GM12878 (cell line): ENCODE data around the gene CATSPER3. TPM values are rescaled to one million over a fixed set of nuclear protein-coding genes. Genes with fewer than 3 reads are reported as not detected.

Experiments used
- ATAC-seq: fragments of 200-7000 bp; cut with Tn5 transposase; 3 replicates; pipeline ENCODE4 v1.9.1; 2020; ENCODE audit warnings: mild to moderate bottlenecking, moderate library complexity
- BruUV-seq: library from RNA; stranded (reverse); fragments of 400-500 nt; replicated peaks from 2 replicates; lab custom pipeline; 2021; lab: Mats Ljungman, UMichigan
- CTCF ChIA-PET: fragments of 300-600 bp; sonication (Branson Sonifier 250); formaldehyde crosslinking; extraction: SDS; loops from one replicate; lab custom pipeline; 2021; ENCODE audit warnings: inconsistent platforms; lab: Yijun Ruan, JAX
- POLR2A ChIA-PET: fragments of 350-600 bp; formaldehyde crosslinking; extraction: SDS; loops from one replicate; lab custom pipeline; 2021; ENCODE audit warnings: inconsistent platforms; lab: Charles Lee
- RAD21 ChIA-PET: fragments of 300-600 bp; sonication (Branson Sonifier 250); formaldehyde crosslinking; loops from one replicate; lab custom pipeline; 2023; ENCODE audit warnings: antibody characterized with exemption; ENCODE audit not compliant: unreplicated experiment; lab: Charles Lee
- SMC1A ChIA-PET: fragments of 300-600 bp; sonication (Branson Sonifier 250); formaldehyde crosslinking; loops from one replicate; lab custom pipeline; 2023; ENCODE audit not compliant: unreplicated experiment, uncharacterized antibody; lab: Charles Lee
- DNase-seq: peaks from one replicate; pipeline ENCODE4 v3.0.0-alpha.2; 2011; ENCODE audit warnings: low read depth, low spot score
- FAIRE-seq: peaks from 3 replicates; lab custom pipeline; 2011; peaks lifted over from hg19 to GRCh38; lab: Jason Lieb, UNC
- H2AFZ ChIP-seq: 2 replicates; pipeline ENCODE4 v1.6.0; 2011; ENCODE audit warnings: low read depth, low read length, control low read depth; ENCODE audit not compliant: control insufficient read depth
- H3K27ac ChIP-seq: 2 replicates; pipeline ENCODE4 v1.5.1; 2011; ENCODE audit warnings: control low read depth; ENCODE audit not compliant: control insufficient read depth, insufficient read depth
- H3K27me3 ChIP-seq, 2 experiments: replicated peaks in 1 of 2; 2 replicates each; pipeline versions ENCODE4 v1.6.0 to v1.6.1; 2011; ENCODE audit warnings: low read length in 1 of 2; ENCODE audit not compliant: control insufficient read depth in 2 of 2, insufficient read depth in 2 of 2
- H3K36me3 ChIP-seq, 2 experiments: 2 replicates each; pipeline ENCODE4 v1.5.1; 2011; ENCODE audit warnings: low read length in 1 of 2; ENCODE audit not compliant: control insufficient read depth in 2 of 2, insufficient read depth in 2 of 2
- H3K4me1 ChIP-seq: 2 replicates; pipeline ENCODE4 v1.6.1; 2011; ENCODE audit warnings: mild to moderate bottlenecking, low read length, moderate library complexity, mixed read lengths; ENCODE audit not compliant: control insufficient read depth, insufficient read depth
- H3K4me2 ChIP-seq: 2 replicates; pipeline ENCODE4 v1.6.0; 2011; ENCODE audit warnings: control low read depth; ENCODE audit not compliant: control insufficient read depth, insufficient read depth
- H3K4me3 ChIP-seq: fragments of 200-600 bp; sonication (generic); 2 replicates; pipeline ENCODE4 v1.5.1; 2016
- H3K79me2 ChIP-seq: 2 replicates; pipeline ENCODE4 v1.6.0; 2011; ENCODE audit warnings: low read length; ENCODE audit not compliant: control insufficient read depth, insufficient read depth
- H3K9ac ChIP-seq: 2 replicates; pipeline ENCODE4 v1.8.0; 2011; ENCODE audit warnings: low read length, control low read depth, mixed read lengths; ENCODE audit not compliant: control insufficient read depth, insufficient read depth
- H3K9me3 ChIP-seq: replicated peaks from 3 replicates; pipeline ENCODE4 v1.5.1; 2011; ENCODE audit warnings: mild to moderate bottlenecking, low read length; ENCODE audit not compliant: control insufficient read depth, insufficient read depth
- H4K20me1 ChIP-seq: 2 replicates; pipeline ENCODE4 v1.6.0; 2011; ENCODE audit not compliant: control insufficient read depth, insufficient read depth
- BCLAF1 ChIP-seq: fragments of 450-650 bp; IDR thresholded peaks from 2 replicates; pipeline ENCODE4 v1.6.1; 2017; ENCODE audit warnings: antibody characterized with exemption, mild to moderate bottlenecking, moderate library complexity
- BMI1 ChIP-seq: fragments of 450-650 bp; IDR thresholded peaks from 2 replicates; pipeline ENCODE4 v1.6.1; 2016; ENCODE audit warnings: mild to moderate bottlenecking, moderate library complexity, borderline replicate concordance
- CEBPZ ChIP-seq: fragments of 150-350 bp; IDR thresholded peaks from 2 replicates; pipeline ENCODE4 v1.6.1; 2016; ENCODE audit warnings: low read depth, low read length
- ELK1 ChIP-seq: IDR thresholded peaks from 2 replicates; pipeline ENCODE4 v1.6.1; 2012; ENCODE audit warnings: low read depth, low read length, improper control_type of control experiment
- ETV6 ChIP-seq, 2 experiments: fragments of 450-650 bp in 1 of 2; IDR thresholded peaks in 1 of 2; conservative IDR thresholded peaks in 1 of 2; 2 replicates each; pipeline ENCODE4 v1.6.1; 2014; ENCODE audit warnings: antibody characterized with exemption in 1 of 2, borderline replicate concordance in 1 of 2, low read depth in 1 of 2, mild to moderate bottlenecking in 1 of 2, moderate library complexity in 1 of 2
- IKZF1 ChIP-seq: fragments of 450-650 bp; conservative IDR thresholded peaks from 2 replicates; pipeline ENCODE4 v1.6.1; 2017; ENCODE audit warnings: antibody characterized with exemption, mild to moderate bottlenecking
- MAX ChIP-seq: IDR thresholded peaks from 2 replicates; pipeline ENCODE4 v1.6.1; 2012; ENCODE audit warnings: low read depth, low read length, improper control_type of control experiment
- MLLT1 ChIP-seq: fragments of 450-650 bp; IDR thresholded peaks from 2 replicates; pipeline ENCODE4 v1.6.1; 2016; ENCODE audit warnings: mild to moderate bottlenecking
- STAT3 ChIP-seq: IDR thresholded peaks from 2 replicates; pipeline ENCODE4 v1.6.1; 2011; ENCODE audit warnings: low read depth, low read length, improper control_type of control experiment
- ZNF207 ChIP-seq: fragments of 450-650 bp; IDR thresholded peaks from 2 replicates; pipeline ENCODE4 v1.6.1; 2014; ENCODE audit warnings: antibody characterized with exemption, mild to moderate bottlenecking, borderline replicate concordance
- ZNF24 ChIP-seq: fragments of 450-650 bp; IDR thresholded peaks from 2 replicates; pipeline ENCODE4 v1.6.1; 2017; ENCODE audit warnings: antibody characterized with exemption, mild to moderate bottlenecking
- WGBS: methylation state at CpG from one replicate; pipeline ENCODE4 v1.1.6; 2016; ENCODE audit warnings: low lambda C conversion rate; ENCODE audit not compliant: insufficient replicate concordance, insufficient coverage; ENCODE audit errors: missing lambda C conversion rate; 5-methylcytosine and 5-hydroxymethylcytosine counted together
- in situ Hi-C: fragments of 300-500 bp; cut with MboI; formaldehyde crosslinking; loops from 9 replicates; pipeline ENCODE4 v1.14.3; 2018; ENCODE audit warnings: mixed read lengths
- intact Hi-C: fragments of 100-400 bp; cut with micrococcal nuclease; formaldehyde crosslinking; loops from one replicate; pipeline ENCODE4 v1.14.2; 2022; ENCODE audit not compliant: unreplicated experiment
- polyA plus RNA-seq, 11 experiments: library from polyadenylated mRNA; depleted of rRNA in 4 of 11; unstranded in 6 of 11; stranded (reverse) in 5 of 11; fragments of >200 nt; fragmentation: Nextera tagmentation in 4 of 11; fragmentation: Illumina TruSeq in 1 of 11; extraction: Ambion mirVana in 4 of 11; extraction: Trizol in 1 of 11; gene quantifications; 1 replicate in 1 of 11; 2 replicates in 10 of 11; pipeline versions ENCODE4 v1.2.1 to v1.2.3, GENCODE V29; 2011 to 2016; ENCODE audit warnings: inconsistent platforms in 2 of 11, missing spikeins in 2 of 11, low read depth in 1 of 11
- total RNA-seq, 4 experiments: library from RNA; depleted of rRNA in 3 of 4; stranded (reverse); fragments of >200 nt in 3 of 4; fragmentation: Illumina TruSeq in 1 of 4; extraction: Trizol in 1 of 4; gene quantifications; 2 replicates each; pipeline versions ENCODE4 v1.2.1 to v1.2.3, GENCODE V29; 2013 to 2021

The CATSPER3 gene
- total and polyA plus RNA-seq, 10 of the 15 experiments (the other 5 are each of a cell fraction or from before 2014, with no cell fraction given) = 0.06 to 0.38 (median 0.13) TPM; not detected in 4

- no peak overlapping the region for H2AFZ ChIP-seq
- no peak overlapping the region for H3K9ac ChIP-seq
- peaks cover 12 to 17% of the 10 kb centered on the region in 2 experiments for H3K27me3 ChIP-seq
- H3K79me2 ChIP-seq = no peaks in the 10 kb centered on the region
- ChIA-PET SMC1A (no interaction called here), POLR2A (no interaction called here), RAD21 (no interaction called here), CTCF (interaction anchor here (0.6 kb wide), 1 partner anchor 21 kb away, joined by 3 read pairs; no protein-coding TSS in a partner anchor)
- no TSS peak for BruUV-seq
- no peaks in the 10 kb centered on the region for H3K36me3 ChIP-seq
- in situ Hi-C loops = no loop called here
- WGBS = 33% methylated on average over 13 of the region's 15 CpGs
- no peak overlapping the region for H3K27ac ChIP-seq
- no peak for FAIRE-seq
- no peak for DNase-seq
- no peak overlapping the region for H3K4me2 ChIP-seq
- intact Hi-C loops = no loop called here
- no peak overlapping the region for H3K4me3 ChIP-seq
- H4K20me1 ChIP-seq = no peaks in the 10 kb centered on the region
- ATAC-seq = no peak
- H3K4me1 ChIP-seq = no peaks in the 10 kb centered on the region
- peaks cover 6% of the 10 kb centered on the region; the same call in 2 of the 3 replicates for H3K9me3 ChIP-seq
- TF ChIP-seq BMI1 = no peak
- TF ChIP-seq ELK1 = no peak
- TF ChIP-seq BCLAF1 = no peak
- TF ChIP-seq IKZF1 = no peak
- TF ChIP-seq MAX = no peak
- no peak for TF ChIP-seq ZNF24
- no peak for TF ChIP-seq STAT3
- TF ChIP-seq ZNF207 = no peak
- TF ChIP-seq CEBPZ = no peak
- no peak for TF ChIP-seq ETV6 (conservative IDR thresholded peaks at IDR 0.05 in 1 of 2, IDR thresholded peaks at IDR 0.05 in 1 of 2; ENCODE audit: borderline replicate concordance in 1 of 2, low read depth in 1 of 2)
- no peak for TF ChIP-seq MLLT1
These were observed 58.3 kb downstream of the CATSPER3 start for GRCh38 chr5:135025730-135026644.
